ENCODE data around the gene KRTAP9-2. TPM values are rescaled to one million over a fixed set of nuclear protein-coding genes. Genes with fewer than 3 reads are reported as not detected.

Gene KRTAP9-2
- total and polyA plus RNA-seq, 10 donors, result not detected

DNA sequence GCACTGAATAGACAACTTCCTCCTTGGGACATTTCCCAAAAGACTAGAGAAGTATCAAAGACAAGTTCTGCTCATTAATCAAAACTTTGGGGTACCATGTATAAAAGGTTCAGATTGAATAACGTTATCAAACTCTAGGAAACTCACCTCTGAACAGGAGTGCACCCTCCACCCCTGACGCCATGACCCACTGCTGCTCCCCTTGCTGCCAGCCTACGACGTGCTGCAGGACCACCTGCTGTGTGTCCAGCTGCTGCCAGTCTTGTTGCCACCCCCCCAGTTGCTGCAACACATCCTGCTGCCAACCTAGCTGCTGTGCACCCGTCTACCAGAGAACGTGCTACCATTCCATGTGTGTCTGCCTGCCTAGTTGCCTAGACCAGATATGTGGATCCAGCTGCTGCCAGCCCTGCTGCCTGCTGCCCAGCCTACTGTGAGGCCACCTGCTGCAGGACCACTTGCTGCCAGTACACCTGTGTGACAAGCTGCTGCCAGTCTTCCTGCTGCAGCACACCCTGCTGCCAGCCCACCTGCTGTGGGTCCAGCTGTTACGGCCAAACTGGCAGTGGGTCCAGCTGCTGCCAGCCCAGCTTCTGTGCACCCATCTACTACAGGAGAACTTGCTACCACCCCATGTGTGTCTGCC lies 13.8 kb upstream of the KRTAP9-2 start:
- intact Hi-C loops (cut with DNase I; ENCODE audit: low total_unique reads), result no loop called here
- Histone ChIP-seq H3K9me3 (no peaks in the 10 kb centered on the region), H3K36me3 (no peaks in the 10 kb centered on the region), H3K4me1 (peaks cover 0 to 3% (median 0%) of the 10 kb centered on the region in 6 donors), H3K27ac (no peak overlapping the region), H3K27me3 (replicated peaks in 1 of 7) (peaks cover 0 to 38% (median 7%) of the 10 kb centered on the region in 7 donors), H3K4me3 (no peak overlapping the region)
- DNase-seq, result no peak
- 70 to 86% (median 79%) methylated on average over 4 to 7 of the region's 7 CpGs for WGBS, 5 donors
- TF ChIP-seq POLR2A (IDR thresholded peaks at IDR 0.05) (no peak), CTCF (IDR thresholded peaks at IDR 0.05 in 8 of 11, conservative IDR thresholded peaks at IDR 0.05 in 3 of 11) (no peak), POLR2AphosphoS5 (IDR thresholded peaks at IDR 0.05) (no peak)

DNA sequence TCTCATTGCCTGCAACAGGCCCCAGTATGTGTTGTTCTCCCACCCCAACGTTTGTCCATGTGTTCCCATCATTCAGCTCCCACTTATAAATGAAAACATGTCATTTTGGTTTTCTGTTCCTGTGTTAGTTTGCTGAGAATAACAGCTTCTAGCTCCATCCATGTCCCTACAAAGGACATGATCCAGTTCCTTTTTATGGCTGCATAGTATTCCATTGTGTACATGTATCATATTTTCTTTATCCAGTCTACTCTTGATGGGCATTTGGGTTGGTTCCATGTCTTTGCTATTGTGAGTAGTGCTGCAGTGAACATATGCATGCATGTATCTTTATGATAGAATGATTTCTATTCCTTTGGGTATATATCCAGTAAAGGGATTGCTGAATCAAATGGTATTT lies 10.8 kb upstream of the KRTAP9-2 start:
- intact Hi-C loops (cut with DNase I; ENCODE audit: low total_unique reads), result no loop called here
- Histone ChIP-seq H3K4me1 (peaks cover 0 to 3% (median 0%) of the 10 kb centered on the region in 6 donors), H3K27ac (no peak overlapping the region), H3K4me3 (no peak overlapping the region), H3K9me3 (peaks cover 0 to 7% (median 0%) of the 10 kb centered on the region in 8 donors), H3K27me3 (replicated peaks in 1 of 7) (peaks cover 0 to 35% (median 4%) of the 10 kb centered on the region in 7 donors), H3K36me3 (no peaks in the 10 kb centered on the region)
- no peak for DNase-seq
- TF ChIP-seq CTCF (IDR thresholded peaks at IDR 0.05 in 8 of 11, conservative IDR thresholded peaks at IDR 0.05 in 3 of 11), result no peak
- WGBS, 5 donors, result 65 to 81% (median 72%) methylated on average over 1 of the region's 1 CpG

- WGBS, 5 donors, result 50 to 83% (median 72%) methylated on average over 2 of the region's 2 CpGs
- peaks cover 0 to 21% (median 0%) of the 10 kb centered on the region in 7 donors for H3K27me3 ChIP-seq (replicated peaks in 1 of 7)
- TF ChIP-seq POLR2A (IDR thresholded peaks at IDR 0.05), result no peak
- no peak for TF ChIP-seq CTCF (IDR thresholded peaks at IDR 0.05 in 8 of 11, conservative IDR thresholded peaks at IDR 0.05 in 3 of 11)
- no peak for TF ChIP-seq POLR2AphosphoS5 (IDR thresholded peaks at IDR 0.05)
Observed at GRCh38 chr17:41223821-41224220, 2.6 kb upstream of the KRTAP9-2 start.

DNA sequence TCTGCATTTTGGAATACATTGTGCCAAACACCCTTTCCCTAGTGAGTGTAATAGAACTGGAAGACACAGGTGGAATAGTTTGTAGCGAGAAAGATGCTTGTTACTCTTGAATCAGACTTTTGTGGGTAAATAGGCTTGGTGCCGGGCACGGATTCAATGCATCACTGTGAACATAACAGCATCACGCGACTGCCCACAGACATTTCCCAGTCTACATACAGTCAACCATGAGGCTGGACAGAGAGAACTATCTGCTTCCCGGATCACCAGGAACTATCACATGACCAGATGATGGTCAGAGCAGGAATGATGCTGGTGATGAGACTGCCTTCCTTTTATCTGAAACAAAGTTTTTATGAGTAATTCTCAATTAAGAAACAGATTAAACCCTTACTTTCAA lies 397 bp upstream of the KRTAP9-2 start:
- TF ChIP-seq CTCF (IDR thresholded peaks at IDR 0.05 in 8 of 11, conservative IDR thresholded peaks at IDR 0.05 in 3 of 11) (no peak), POLR2AphosphoS5 (IDR thresholded peaks at IDR 0.05) (no peak), POLR2A (IDR thresholded peaks at IDR 0.05) (no peak)
- 91 to 93% (median 92%) methylated on average over 6 of the region's 6 CpGs for WGBS, 5 donors
- DNase-seq, result no peak
- Histone ChIP-seq H3K36me3 (no peaks in the 10 kb centered on the region), H3K4me3 (no peak overlapping the region), H3K27ac (no peak overlapping the region), H3K27me3 (replicated peaks in 1 of 7) (peaks cover 0 to 25% (median 0%) of the 10 kb centered on the region in 7 donors), H3K9me3 (no peaks in the 10 kb centered on the region), H3K4me1 (no peaks in the 10 kb centered on the region)
- intact Hi-C loops (cut with DNase I; ENCODE audit: low total_unique reads), result no loop called here

More at GRCh38 chr17:41223821-41224220, 2.6 kb upstream of the KRTAP9-2 start:
- Histone ChIP-seq H3K4me1 (no peaks in the 10 kb centered on the region), H3K9me3 (peaks cover 0 to 7% (median 0%) of the 10 kb centered on the region in 8 donors), H3K4me3 (no peak overlapping the region), H3K36me3 (no peaks in the 10 kb centered on the region), H3K27ac (no peak overlapping the region)
- DNase-seq, result no peak
- intact Hi-C loops (cut with DNase I; ENCODE audit: low total_unique reads), result no loop called here
